RWPE2 (cell line): ENCODE results near the gene PIK3R5.

Experiments
- ATAC-seq: fragments of 200-7000 bp; cut with Tn5 transposase; 3 replicates; pipeline ENCODE4 v1.9.1; 2021; ENCODE audit warnings: low read depth
- DNase-seq: peaks from one replicate; pipeline ENCODE4 v3.0.0-alpha.2; 2020; ENCODE audit warnings: low spot score
- H3K27ac ChIP-seq: fragments of 450-650 bp; 2 replicates; pipeline ENCODE4 v1.5.1; 2017; ENCODE audit warnings: mild to moderate bottlenecking; ENCODE audit not compliant: poor library complexity, severe bottlenecking
- H3K27me3 ChIP-seq: fragments of 250-450 bp; sonication (Bioruptor Pico); 2 replicates; pipeline ENCODE4 v1.5.1; 2021; ENCODE audit warnings: mild to moderate bottlenecking, moderate library complexity; ENCODE audit not compliant: insufficient read depth, poor library complexity, severe bottlenecking
- H3K36me3 ChIP-seq: fragments of 250-450 bp; sonication (Bioruptor Pico); 2 replicates; pipeline ENCODE4 v1.5.1; 2020; ENCODE audit warnings: low read depth, mild to moderate bottlenecking, moderate library complexity
- H3K4me1 ChIP-seq: fragments of 250-450 bp; sonication (Bioruptor Pico); 2 replicates; pipeline ENCODE4 v1.5.1; 2021; ENCODE audit warnings: mild to moderate bottlenecking, moderate library complexity; ENCODE audit not compliant: insufficient read depth, poor library complexity, severe bottlenecking
- H3K4me3 ChIP-seq: fragments of 250-450 bp; sonication (Bioruptor Pico); 2 replicates; pipeline ENCODE4 v1.5.1; 2021; ENCODE audit warnings: mild to moderate bottlenecking, moderate library complexity; ENCODE audit not compliant: severe bottlenecking
- H3K9me3 ChIP-seq: fragments of 250-450 bp; sonication (Bioruptor Pico); 2 replicates; pipeline ENCODE4 v1.5.1; 2021; ENCODE audit warnings: mild to moderate bottlenecking, moderate library complexity; ENCODE audit not compliant: severe bottlenecking
- CTCF ChIP-seq: fragments of 450-650 bp; IDR thresholded peaks from one replicate; pipeline ENCODE4 v1.5.1; 2017; ENCODE audit warnings: mild to moderate bottlenecking, moderate library complexity; ENCODE audit not compliant: poor library complexity, severe bottlenecking

Gene PIK3R5

GRCh38 chr17:8861495-8862181 is 103.9 kb downstream of the PIK3R5 start:
- no peak overlapping the region for H3K4me3 ChIP-seq
- no peak for TF ChIP-seq CTCF
- no peaks in the 10 kb centered on the region for H3K36me3 ChIP-seq
- ATAC-seq (no peak), DNase-seq (no peak)
- no peaks in the 10 kb centered on the region for H3K27me3 ChIP-seq
- H3K4me1 ChIP-seq: peaks cover 21% of the 10 kb centered on the region
- H3K9me3 ChIP-seq: no peaks in the 10 kb centered on the region
- H3K27ac ChIP-seq: no peak overlapping the region

- Histone ChIP-seq H3K9me3 (no peaks in the 10 kb centered on the region), H3K27me3 (no peaks in the 10 kb centered on the region), H3K27ac (peak overlapping the region; percentile 88), H3K36me3 (no peaks in the 10 kb centered on the region), H3K4me3 (no peak overlapping the region), H3K4me1 (peaks cover 21% of the 10 kb centered on the region)
- TF ChIP-seq CTCF: no peak
- no peak for DNase-seq
- no peak for ATAC-seq
Measured at GRCh38 chr17:8859804-8860430, 105.6 kb downstream of the PIK3R5 start.

GRCh38 chr17:8859027-8859803 is 106.3 kb downstream of the PIK3R5 start:
- no peaks in the 10 kb centered on the region for H3K9me3 ChIP-seq
- ATAC-seq (0 out of 3 replicates have a peak, but pooled peaks have one; percentile 22), DNase-seq (no peak)
- peak overlapping the region; percentile 88 for H3K27ac ChIP-seq
- no peak overlapping the region for H3K4me3 ChIP-seq
- H3K27me3 ChIP-seq: no peaks in the 10 kb centered on the region
- H3K36me3 ChIP-seq: no peaks in the 10 kb centered on the region
- no peak for TF ChIP-seq CTCF
- H3K4me1 ChIP-seq: peaks cover 21% of the 10 kb centered on the region

- no peak for DNase-seq
- peak; percentile 3 for TF ChIP-seq CTCF
- H3K4me1 ChIP-seq: peaks cover 21% of the 10 kb centered on the region
- H3K4me3 ChIP-seq: no peak overlapping the region
- no peaks in the 10 kb centered on the region for H3K9me3 ChIP-seq
- H3K36me3 ChIP-seq: no peaks in the 10 kb centered on the region
- no peaks in the 10 kb centered on the region for H3K27me3 ChIP-seq
- peak overlapping the region; percentile 88 for H3K27ac ChIP-seq
- peak; percentile 83 for ATAC-seq
Measured at GRCh38 chr17:8857919-8858318, 107.6 kb downstream of the PIK3R5 start.
